HG03280 (cell line): ENCODE measurements around the gene KAT7.

Experiments used
- ATAC-seq: cut with Tn5 transposase; IDR thresholded peaks from one replicate; pipeline ENCODE4 v1.9.1; 2021; ENCODE audit warnings: mild to moderate bottlenecking, moderate library complexity; ENCODE audit not compliant: unreplicated experiment

The KAT7 gene

GRCh38 chr17:49866882-49867413 lies 78.5 kb downstream of the KAT7 start:
- ATAC-seq = no peak

- ATAC-seq = no peak
Measured at GRCh38 chr17:49869038-49869374, 80.5 kb downstream of the KAT7 start.

GRCh38 chr17:49870298-49870697 lies 81.8 kb downstream of the KAT7 start:
- no peak for ATAC-seq

GRCh38 chr17:49871211-49871610 lies 82.7 kb downstream of the KAT7 start:
- no peak for ATAC-seq

- no peak for ATAC-seq
Measured at GRCh38 chr17:49872754-49873377, 84.4 kb downstream of the KAT7 start.

GRCh38 chr17:49873466-49873865 lies 85.0 kb downstream of the KAT7 start:
- ATAC-seq = no peak

- no peak for ATAC-seq
Measured at GRCh38 chr17:49873926-49874325, 85.4 kb downstream of the KAT7 start.

- no peak for ATAC-seq
Measured at GRCh38 chr17:49874911-49875310, 86.4 kb downstream of the KAT7 start.

GRCh38 chr17:49875685-49876084 lies 87.2 kb downstream of the KAT7 start:
- no peak for ATAC-seq

- ATAC-seq = no peak
Measured at GRCh38 chr17:49878931-49879904, 90.7 kb downstream of the KAT7 start.

GRCh38 chr17:49880291-49881053 lies 92.0 kb downstream of the KAT7 start:
- peak; percentile 86 for ATAC-seq

GRCh38 chr17:49881054-49881402 lies 92.5 kb downstream of the KAT7 start:
- no peak for ATAC-seq

- ATAC-seq = no peak
Measured at GRCh38 chr17:49882434-49882833, 94.0 kb downstream of the KAT7 start.
